ENCODE results near the gene BTBD18.
"Not testable (repeated sequence)": the region's sequence is repeated elsewhere in the genome, so short reads cannot be mapped to it uniquely, and the experiment has no call there.

BTBD18 gene

GRCh38 chr11:57713835-57714234, 37.8 kb downstream of the BTBD18 start:
- no peak for TF ChIP-seq CTCF (IDR thresholded peaks at IDR 0.05; ENCODE audit: low read length, missing control alignments)
- peak overlapping the region; percentile 100 for H3K4me3 ChIP-seq (replicated peaks; ENCODE audit: low read depth, low read length)
- DNase-seq (ENCODE audit: low read depth), result no peak

- DNase-seq (ENCODE audit: low read depth), result peak; percentile 99
- TF ChIP-seq CTCF (IDR thresholded peaks at IDR 0.05; ENCODE audit: low read length, missing control alignments), result no peak
- peak within 1 kb of the TSS; percentile 100 for H3K4me3 ChIP-seq (replicated peaks; ENCODE audit: low read depth, low read length)
Observed at GRCh38 chr11:57712256-57713150, 39.1 kb downstream of the BTBD18 start, which contains the start of gene TMX2. Gene TMX2 (plus strand): TSS chr11:57712593. CDS start chr11:57712619, 26 bp downstream.

- peak within 1 kb of the TSS; percentile 100 for H3K4me3 ChIP-seq (replicated peaks; ENCODE audit: low read depth, low read length)
- peak; percentile 74 for DNase-seq (ENCODE audit: low read depth)
- TF ChIP-seq CTCF (IDR thresholded peaks at IDR 0.05; ENCODE audit: low read length, missing control alignments), result no peak
Observed at GRCh38 chr11:57711414-57712255, 40.0 kb downstream of the BTBD18 start, which contains the start of gene MED19. Gene MED19 (minus strand): TSS chr11:57712215. CDS start chr11:57712179, 36 bp downstream.

- DNase-seq (ENCODE audit: low read depth), result no peak
- no peak overlapping the region for H3K4me3 ChIP-seq (replicated peaks; ENCODE audit: low read depth, low read length)
- no peak for TF ChIP-seq CTCF (IDR thresholded peaks at IDR 0.05; ENCODE audit: low read length, missing control alignments)
Observed at GRCh38 chr11:57709802-57710367, 41.7 kb downstream of the BTBD18 start.

GRCh38 chr11:57705432-57705831, 46.2 kb downstream of the BTBD18 start:
- not testable (repeated sequence) for DNase-seq (ENCODE audit: low read depth); H3K4me3 ChIP-seq (replicated peaks; ENCODE audit: low read depth, low read length)

GRCh38 chr11:57704932-57705331, 46.7 kb downstream of the BTBD18 start:
- H3K4me3 ChIP-seq (replicated peaks; ENCODE audit: low read depth, low read length), result no peak overlapping the region
- no peak for DNase-seq (ENCODE audit: low read depth)
- no peak for TF ChIP-seq CTCF (IDR thresholded peaks at IDR 0.05; ENCODE audit: low read length, missing control alignments)

- TF ChIP-seq CTCF (IDR thresholded peaks at IDR 0.05; ENCODE audit: low read length, missing control alignments), result no peak
- H3K4me3 ChIP-seq (replicated peaks; ENCODE audit: low read depth, low read length), result no peak overlapping the region
- no peak for DNase-seq (ENCODE audit: low read depth)
Observed at GRCh38 chr11:57703341-57703740, 48.3 kb downstream of the BTBD18 start.

All from fibroblast of pulmonary artery (primary cell).